H1 (cell line): Measurements from ENCODE around the gene SMYD1. TPM values are rescaled to one million over a fixed set of nuclear protein-coding genes. Genes with fewer than 3 reads are reported as not detected.

Experiments
- CTCF ChIA-PET: fragments of 300-600 bp; sonication (Branson Sonifier 250); formaldehyde crosslinking; loops from one replicate; lab custom pipeline; 2021; ENCODE audit not compliant: partially characterized antibody; lab: Charles Lee
- POLR2A ChIA-PET: fragments of 300-600 bp; sonication (Branson Sonifier 250); formaldehyde crosslinking; loops from one replicate; lab custom pipeline; 2021; ENCODE audit warnings: inconsistent platforms; ENCODE audit not compliant: partially characterized antibody; lab: Charles Lee
- DNase-seq, 2 experiments: peaks; one replicate each; pipeline versions ENCODE4 v3.0.0 to v3.0.0-alpha.2; 2010 to 2022; ENCODE audit warnings: low spot score in 2 of 2, low read depth in 1 of 2, mixed read lengths in 1 of 2
- FAIRE-seq: peaks from 2 replicates; lab custom pipeline; 2011; peaks lifted over from hg19 to GRCh38; lab: Jason Lieb, UNC
- H2AFZ ChIP-seq: 2 replicates; pipeline ENCODE4 v1.8.1; 2012; ENCODE audit warnings: low read length, inconsistent platforms
- H2AK5ac ChIP-seq: 2 replicates; pipeline ENCODE4 v1.6.1; 2013; ENCODE audit warnings: low read depth, low read length
- H2BK120ac ChIP-seq: replicated peaks from 2 replicates; pipeline ENCODE3; 2013; ENCODE audit warnings: low read depth, low read length, inconsistent platforms
- H2BK12ac ChIP-seq: 2 replicates; pipeline ENCODE4 v1.6.1; 2013; ENCODE audit warnings: low read depth, low read length
- H2BK15ac ChIP-seq: 2 replicates; pipeline ENCODE4 v1.6.1; 2013; ENCODE audit warnings: low read length
- H2BK20ac ChIP-seq: 2 replicates; pipeline ENCODE4 v1.6.1; 2013; ENCODE audit warnings: low read length
- H2BK5ac ChIP-seq: 2 replicates; pipeline ENCODE4 v1.6.1; 2013; ENCODE audit warnings: low read depth, low read length
- H3K14ac ChIP-seq: 2 replicates; pipeline ENCODE4 v1.6.1; 2013; ENCODE audit warnings: inconsistent platforms; ENCODE audit not compliant: insufficient read length
- H3K18ac ChIP-seq: 2 replicates; pipeline ENCODE4 v1.6.1; 2013; ENCODE audit warnings: low read length; ENCODE audit errors: extremely low read depth
- H3K23ac ChIP-seq: 2 replicates; pipeline ENCODE4 v1.6.1; 2013; ENCODE audit warnings: inconsistent platforms; ENCODE audit not compliant: insufficient read length
- H3K23me2 ChIP-seq: 2 replicates; pipeline ENCODE4 v1.6.1; 2013; ENCODE audit warnings: low read depth, low read length
- H3K27ac ChIP-seq: 2 replicates; pipeline ENCODE4 v1.6.1; 2011; ENCODE audit warnings: low read depth, low read length, inconsistent platforms
- H3K27me3 ChIP-seq, 4 experiments: replicated peaks in 1 of 4; 1 replicate in 1 of 4; 2 replicates in 3 of 4; pipeline versions ENCODE4 v1.6.1 to v1.8.1; 2011 to 2013; ENCODE audit warnings: low read length in 3 of 4, mild to moderate bottlenecking in 3 of 4, inconsistent platforms in 2 of 4, mixed read lengths in 2 of 4, moderate library complexity in 1 of 4; ENCODE audit not compliant: control insufficient read depth in 3 of 4, insufficient read depth in 3 of 4; ENCODE audit errors: extremely low read depth in 1 of 4
- H3K36me3 ChIP-seq, 4 experiments: 2 replicates each; pipeline versions ENCODE4 v1.6.1 to v1.8.1; 2011 to 2013; ENCODE audit warnings: mild to moderate bottlenecking in 4 of 4, low read length in 3 of 4, moderate library complexity in 2 of 4, control low read depth in 1 of 4, inconsistent platforms in 1 of 4; ENCODE audit not compliant: insufficient read depth in 4 of 4, control insufficient read depth in 2 of 4
- H3K4ac ChIP-seq: replicated peaks from 2 replicates; pipeline ENCODE3; 2013; ENCODE audit warnings: low read length, low read depth, mixed read lengths, inconsistent platforms; ENCODE audit not compliant: insufficient read length
- H3K4me1 ChIP-seq, 4 experiments: replicated peaks in 1 of 4; 1 replicate in 1 of 4; 2 replicates in 3 of 4; pipeline versions ENCODE4 v1.6.1 to v1.8.1; 2011 to 2013; ENCODE audit warnings: low read length in 3 of 4, inconsistent platforms in 2 of 4, mixed read lengths in 1 of 4; ENCODE audit not compliant: insufficient read depth in 4 of 4, control insufficient read depth in 3 of 4
- H3K4me2 ChIP-seq, 2 experiments: 2 replicates each; pipeline versions ENCODE4 v1.6.1 to v1.8.1; 2011 to 2013; ENCODE audit warnings: low read depth in 2 of 2, low read length in 2 of 2, control low read depth in 1 of 2, inconsistent platforms in 1 of 2, mild to moderate bottlenecking in 1 of 2; ENCODE audit not compliant: insufficient read depth in 1 of 2
- H3K4me3 ChIP-seq, 4 experiments: fragments of 200-600, 300-600 bp in 1 of 4; sonication (generic), shearing (Covaris generic), sonication (Bioruptor Twin) in 1 of 4; 2 replicates each; pipeline versions ENCODE4 v1.5.1 to v1.8.1; 2011 to 2016; ENCODE audit warnings: low read length in 4 of 4, low read depth in 3 of 4, control low read depth in 2 of 4, inconsistent platforms in 2 of 4, mild to moderate bottlenecking in 2 of 4, mixed read lengths in 1 of 4, moderate library complexity in 1 of 4; ENCODE audit not compliant: insufficient read depth in 2 of 4; ENCODE audit errors: extremely low read depth in 1 of 4
- H3K56ac ChIP-seq: replicated peaks from 2 replicates; pipeline ENCODE3; 2013; ENCODE audit warnings: low read depth, mild to moderate bottlenecking, mixed read lengths, low read length, inconsistent platforms; ENCODE audit not compliant: insufficient read length
- H3K79me1 ChIP-seq: 2 replicates; pipeline ENCODE4 v1.6.1; 2013; ENCODE audit warnings: low read depth, low read length, control low read depth
- H3K79me2 ChIP-seq, 2 experiments: 2 replicates each; pipeline versions ENCODE4 v1.6.1 to v1.8.1; 2012 to 2013; ENCODE audit warnings: low read length in 2 of 2, mild to moderate bottlenecking in 2 of 2, inconsistent platforms in 1 of 2; ENCODE audit not compliant: insufficient read depth in 2 of 2, control insufficient read depth in 1 of 2
- H3K9ac ChIP-seq, 4 experiments: replicated peaks in 1 of 4; 1 replicate in 1 of 4; 2 replicates in 3 of 4; pipeline versions ENCODE4 v1.6.1 to v1.8.1; 2011 to 2013; ENCODE audit warnings: low read depth in 3 of 4, low read length in 3 of 4, control low read depth in 2 of 4, mild to moderate bottlenecking in 2 of 4, moderate library complexity in 2 of 4, inconsistent platforms in 1 of 4; ENCODE audit errors: extremely low read depth in 1 of 4
- H3K9me3 ChIP-seq, 2 experiments: 2 replicates each; pipeline versions ENCODE4 v1.6.1 to v1.8.1; 2012 to 2013; ENCODE audit warnings: mild to moderate bottlenecking in 2 of 2, moderate library complexity in 2 of 2, control low read depth in 1 of 2, inconsistent platforms in 1 of 2, low read depth in 1 of 2, low read length in 1 of 2, mixed read lengths in 1 of 2; ENCODE audit not compliant: insufficient read depth in 2 of 2
- H4K20me1 ChIP-seq, 2 experiments: replicated peaks in 1 of 2; 2 replicates each; pipeline versions ENCODE3 to v1.8.1; 2011 to 2013; ENCODE audit warnings: inconsistent platforms in 2 of 2, low read length in 2 of 2, mild to moderate bottlenecking in 1 of 2; ENCODE audit not compliant: insufficient read depth in 2 of 2, control insufficient read depth in 1 of 2
- H4K5ac ChIP-seq: 2 replicates; pipeline ENCODE4 v1.6.1; 2013; ENCODE audit warnings: low read length, low read depth, mixed read lengths, inconsistent platforms; ENCODE audit not compliant: insufficient read length
- H4K8ac ChIP-seq: 2 replicates; pipeline ENCODE4 v1.8.0; 2013; ENCODE audit warnings: mild to moderate bottlenecking, moderate library complexity, low read length, inconsistent platforms; ENCODE audit not compliant: insufficient read depth; ENCODE audit errors: extremely low read depth
- H4K91ac ChIP-seq: replicated peaks from 2 replicates; pipeline ENCODE3; 2013; ENCODE audit warnings: low read length, mixed read lengths, inconsistent platforms; ENCODE audit not compliant: insufficient read length
- PHF8 ChIP-seq: fragments of 200-600 bp; sonication (generic); conservative IDR thresholded peaks from 2 replicates; pipeline ENCODE4 v1.7.1; 2012; ENCODE audit warnings: low read depth, mild to moderate bottlenecking, inconsistent platforms, low read length, moderate library complexity
- POU5F1 ChIP-seq: IDR thresholded peaks from 2 replicates; pipeline ENCODE4 v1.6.1; 2011; ENCODE audit warnings: low read depth, mild to moderate bottlenecking, low read length, moderate library complexity
- RXRA ChIP-seq: IDR thresholded peaks from 2 replicates; pipeline ENCODE4 v1.6.1; 2011; ENCODE audit warnings: low read depth, mild to moderate bottlenecking, low read length, moderate library complexity; ENCODE audit not compliant: insufficient read depth
- SIN3A ChIP-seq, 2 experiments: IDR thresholded peaks in 1 of 2; conservative IDR thresholded peaks in 1 of 2; 2 replicates each; pipeline ENCODE4 v1.6.1; 2011 to 2012; ENCODE audit warnings: low read length in 2 of 2, improper control_type of control experiment in 1 of 2, low read depth in 1 of 2, mild to moderate bottlenecking in 1 of 2
- polyA plus RNA-seq, 7 experiments: library from polyadenylated mRNA; depleted of rRNA in 3 of 7; stranded (reverse) in 5 of 7; unstranded in 2 of 7; fragments of >200 nt in 5 of 7; fragments of 200-250 nt in 2 of 7; gene quantifications; 1 replicate in 5 of 7; 2 replicates in 1 of 7; 4 replicates in 1 of 7; pipeline versions ENCODE4 v1.2.1 to v1.2.3, GENCODE V29; 2011 to 2013; ENCODE audit warnings: missing spikeins in 2 of 7, mixed read lengths in 2 of 7
- total RNA-seq: library from RNA; stranded (reverse); fragmentation: NEBNext Ultra II Directional; extraction: Animal tissue kit (Norgen Biotek cat#: 25700); gene quantifications from 2 replicates; pipeline ENCODE4 v1.2.1, GENCODE V29; 2021

Gene SMYD1
- total and polyA plus RNA-seq, 2 of the 8 experiments (the other 6 are each of a cell fraction or from before 2014, with no cell fraction given) = 0.06 TPM; not detected in 1

DNA sequence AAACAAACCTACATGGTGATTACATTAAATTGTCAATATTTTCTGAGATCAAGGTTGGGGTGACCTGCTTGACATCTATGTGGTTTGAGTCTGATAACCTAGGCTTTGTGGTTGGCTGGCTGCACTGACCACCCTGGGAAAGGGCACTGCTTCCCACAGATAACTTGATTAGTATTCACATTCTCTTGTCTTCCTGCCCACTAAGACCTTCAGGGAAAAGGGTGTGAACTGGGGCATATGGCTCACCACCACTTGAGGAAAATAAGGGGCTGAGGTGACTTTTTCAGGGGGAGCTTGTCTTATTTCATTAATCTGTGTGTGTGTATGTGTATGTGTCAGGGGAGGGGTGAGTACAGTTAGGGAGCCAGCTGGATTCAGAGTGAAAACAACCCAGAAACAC, 1.5 kb downstream of the SMYD1 start:
- no peak overlapping the region for H3K14ac ChIP-seq
- no peak overlapping the region for H4K91ac ChIP-seq
- no peak overlapping the region for H2BK20ac ChIP-seq
- H3K18ac ChIP-seq = no peak overlapping the region
- H2BK5ac ChIP-seq = no peak overlapping the region
- H3K79me2 ChIP-seq = no peaks in the 10 kb centered on the region
- H2BK120ac ChIP-seq = no peak overlapping the region
- H3K4ac ChIP-seq = no peak overlapping the region
- no peak overlapping the region for H2AK5ac ChIP-seq
- no peak overlapping the region for H3K56ac ChIP-seq
- H3K4me2 ChIP-seq = no peak overlapping the region
- H3K9me3 ChIP-seq = peaks cover 0 to 3% of the 10 kb centered on the region in 2 experiments; a peak in 1 of 4 replicates
- TF ChIP-seq POU5F1 (no peak), RXRA (no peak), PHF8 (no peak), SIN3A (conservative IDR thresholded peaks at IDR 0.05 in 1 of 2, IDR thresholded peaks at IDR 0.05 in 1 of 2; ENCODE audit: low read depth in 1 of 2, low read length in 2 of 2) (no peak)
- H3K27ac ChIP-seq = no peak overlapping the region
- H2AFZ ChIP-seq = no peak overlapping the region
- DNase-seq (no peak), FAIRE-seq (no peak)
- H3K4me1 ChIP-seq = peaks cover 0 to 11% (median 0%) of the 10 kb centered on the region in 4 experiments; a peak in 1 of 7 replicates
- 0 out of 2 replicates have a peak overlapping the region, but pooled peaks have one; percentile 39 for H2BK12ac ChIP-seq
- H2BK15ac ChIP-seq = no peak overlapping the region
- H3K79me1 ChIP-seq = no peaks in the 10 kb centered on the region
- no peaks in the 10 kb centered on the region for H3K27me3 ChIP-seq
- no peak overlapping the region for H4K8ac ChIP-seq
- H4K5ac ChIP-seq = no peak overlapping the region
- no peak overlapping the region for H3K9ac ChIP-seq
- no peaks in the 10 kb centered on the region for H4K20me1 ChIP-seq
- no peaks in the 10 kb centered on the region for H3K23me2 ChIP-seq
- no peak overlapping the region for H3K4me3 ChIP-seq
- ChIA-PET POLR2A (interaction anchor here (0.9 to 1.3 kb wide), 3 partner anchors 14 to 62 kb away, joined by 3 read pairs; no protein-coding TSS in a partner anchor), CTCF (interaction anchor here (0.7 to 2.8 kb wide), 4 partner anchors 9 to 278 kb away, joined by 3 to 18 read pairs (median 4); no protein-coding TSS in a partner anchor)
- no peak overlapping the region for H3K23ac ChIP-seq
- H3K36me3 ChIP-seq = no peaks in the 10 kb centered on the region
